GM12892 (cell line): ENCODE measurements around the gene DNAH10.
"Not testable (repeated sequence)": the region's sequence is repeated elsewhere in the genome, so short reads cannot be mapped to it uniquely, and the experiment has no call there.

ENCODE experiments used
- DNase-seq: peaks from one replicate; pipeline ENCODE4 v3.0.0; 2011; ENCODE audit not compliant: insufficient read length
- FAIRE-seq: peaks from 2 replicates; lab custom pipeline; 2011; peaks lifted over from hg19 to GRCh38; lab: Jason Lieb, UNC
- POLR2A ChIP-seq: IDR thresholded peaks from 2 replicates; pipeline ENCODE4 v1.6.1; 2011; ENCODE audit warnings: low read depth, low read length, control low read depth
- POLR2AphosphoS5 ChIP-seq: IDR thresholded peaks from 2 replicates; pipeline ENCODE4 v1.6.1; 2011; ENCODE audit warnings: low read depth, low read length, control low read depth
- TAF1 ChIP-seq: IDR thresholded peaks from 2 replicates; pipeline ENCODE4 v1.6.1; 2011; ENCODE audit warnings: low read depth, mild to moderate bottlenecking, control low read depth, low read length, borderline replicate concordance

The DNAH10 gene

GRCh38 chr12:123944696-123945095, 182.6 kb downstream of the DNAH10 start:
- DNase-seq: no peak
- no peak for FAIRE-seq
- no peak for TF ChIP-seq POLR2AphosphoS5
- no peak for TF ChIP-seq TAF1
- no peak for TF ChIP-seq POLR2A

DNA sequence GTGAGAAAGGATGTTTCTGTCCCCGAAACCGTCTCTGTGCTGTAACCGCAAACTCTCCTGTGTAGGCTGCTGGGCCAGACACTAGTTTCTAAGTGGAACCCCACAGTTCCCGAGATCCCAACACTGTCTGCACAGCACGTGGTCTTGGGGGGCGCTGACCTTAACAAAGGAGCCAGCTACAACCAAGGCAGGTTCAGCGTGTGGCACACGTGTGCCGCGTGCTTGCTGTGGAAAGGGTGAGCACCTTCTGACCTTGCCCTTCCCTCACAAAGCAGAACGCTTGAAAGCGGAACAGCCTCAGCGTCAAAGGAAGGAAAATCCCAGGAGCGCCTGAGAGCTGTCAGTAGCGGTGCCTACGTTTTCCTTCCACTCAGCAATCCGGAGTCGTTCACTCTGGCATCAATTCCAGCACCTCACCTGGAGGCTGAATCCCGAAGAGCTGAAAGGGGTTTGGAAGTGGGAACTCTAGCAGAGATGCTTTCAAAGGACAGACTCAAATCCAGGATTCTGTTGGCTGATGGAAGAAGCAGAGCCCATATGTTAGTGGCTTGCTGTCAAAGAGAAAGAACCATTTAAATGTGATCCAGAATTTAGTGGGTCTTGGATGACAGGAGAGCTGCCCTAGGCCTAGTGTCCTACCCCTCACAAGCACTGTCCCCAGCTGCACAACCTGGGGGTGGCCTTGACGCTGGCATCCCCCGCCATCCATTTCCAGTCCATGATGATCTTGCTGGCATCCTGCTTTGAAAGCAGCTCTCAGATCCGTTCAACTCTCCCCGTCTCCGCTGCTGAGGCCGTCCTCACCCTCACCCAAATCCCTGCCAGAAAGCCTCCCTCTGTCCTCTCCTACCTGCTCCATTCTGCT, 183.4 kb downstream of the DNAH10 start:
- FAIRE-seq (no peak), DNase-seq (no peak)
- TF ChIP-seq TAF1 (no peak), POLR2A (no peak), POLR2AphosphoS5 (no peak)

GRCh38 chr12:123946152-123946515, 184.0 kb downstream of the DNAH10 start:
- DNase-seq (no peak), FAIRE-seq (no peak)
- TF ChIP-seq POLR2AphosphoS5 (no peak), TAF1 (no peak), POLR2A (no peak)

DNA sequence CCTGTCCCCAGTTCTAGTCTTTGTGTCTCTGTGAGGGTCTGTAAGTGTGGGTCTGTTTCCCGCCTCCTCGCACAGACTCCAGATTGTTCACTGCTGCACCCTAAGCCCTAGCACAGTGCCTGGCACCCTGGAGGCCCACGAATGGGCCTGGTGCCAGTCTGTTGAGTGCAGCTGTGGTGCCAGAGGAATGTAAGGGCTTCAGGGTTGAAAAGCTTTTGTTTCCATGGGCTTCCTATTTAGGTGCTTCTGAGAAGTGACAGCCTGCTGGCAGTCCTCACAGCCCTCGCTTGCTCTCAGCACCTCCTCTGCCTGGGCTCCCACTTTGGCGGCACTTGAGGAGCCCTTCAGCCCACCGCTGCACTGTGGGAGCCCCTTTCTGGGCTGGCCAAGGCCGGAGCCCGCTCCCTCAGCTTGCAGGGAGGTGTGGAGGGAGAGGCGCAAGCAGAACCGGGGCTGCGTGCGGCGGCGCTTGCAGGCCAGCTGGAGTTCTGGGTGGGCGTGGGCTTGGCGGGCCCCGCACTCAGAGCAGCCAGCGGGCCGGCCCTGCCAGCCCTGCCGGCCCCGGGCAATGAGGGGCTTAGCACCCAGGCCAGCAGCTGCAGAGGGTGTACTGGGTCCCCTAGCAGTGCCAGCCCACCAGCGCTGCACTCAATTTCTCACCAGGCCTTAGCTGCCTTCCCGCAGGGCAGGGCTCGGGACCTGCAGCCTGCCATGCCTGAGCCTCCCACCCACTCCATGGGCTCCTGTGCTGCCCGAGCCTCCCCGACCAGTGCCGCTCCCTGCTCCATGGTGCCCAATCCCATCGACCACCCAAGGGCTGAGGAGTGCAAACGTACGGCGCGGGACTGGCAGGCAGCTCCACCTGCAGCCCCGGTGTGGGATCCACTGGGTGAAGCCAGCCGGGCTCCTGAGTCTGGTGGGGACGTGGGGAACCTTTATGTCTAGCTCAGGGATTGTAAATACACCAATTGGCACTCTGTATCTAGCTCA, 184.7 kb downstream of the DNAH10 start:
- DNase-seq, FAIRE-seq: not testable (repeated sequence)

DNA sequence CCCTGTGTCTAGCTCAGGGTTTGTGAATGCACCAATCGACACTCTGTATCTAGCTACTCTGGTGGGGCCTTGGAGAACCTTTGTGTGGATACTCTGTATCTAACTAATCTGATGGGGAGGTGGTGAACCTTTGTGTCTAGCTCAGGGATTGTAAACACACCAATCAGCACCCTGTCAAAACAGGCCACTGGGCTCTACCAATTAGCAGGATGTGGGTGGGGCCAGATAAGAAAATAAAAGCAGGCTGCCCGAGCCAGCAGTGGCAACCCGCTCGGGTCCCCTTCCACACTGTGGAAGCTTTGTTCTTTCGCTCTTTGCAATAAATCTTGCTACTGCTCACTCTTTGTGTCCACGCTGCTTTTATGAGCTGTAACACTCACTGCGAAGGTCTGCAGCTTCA, 185.4 kb downstream of the DNAH10 start:
- FAIRE-seq, DNase-seq: not testable (repeated sequence)

DNA sequence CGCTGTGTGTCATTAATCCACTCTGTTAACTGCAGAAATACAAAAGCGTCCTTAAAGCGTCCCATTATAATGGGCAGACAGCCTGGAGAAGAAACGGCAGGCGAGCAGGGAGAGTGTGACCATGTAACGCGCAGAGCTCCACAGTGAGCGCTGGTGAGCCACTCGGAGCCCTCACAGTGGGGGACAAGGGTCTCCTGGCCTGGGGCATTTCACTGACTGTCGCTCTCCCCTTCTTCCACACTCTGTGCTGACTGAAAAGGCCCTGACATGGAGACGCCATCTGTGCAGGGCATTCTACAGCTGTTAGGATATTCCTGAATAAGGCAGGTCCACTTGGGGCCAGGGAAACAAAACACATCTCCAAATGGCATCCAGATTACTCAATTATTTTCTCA, 186.3 kb downstream of the DNAH10 start:
- no peak for TF ChIP-seq POLR2AphosphoS5
- no peak for TF ChIP-seq POLR2A
- FAIRE-seq (no peak), DNase-seq (no peak)

GRCh38 chr12:123948796-123949769, 187.0 kb downstream of the DNAH10 start:
- TF ChIP-seq POLR2A (no peak), TAF1 (no peak), POLR2AphosphoS5 (no peak)
- DNase-seq (no peak), FAIRE-seq (no peak)

GRCh38 chr12:123949770-123950165, 187.7 kb downstream of the DNAH10 start:
- TF ChIP-seq TAF1 (no peak), POLR2AphosphoS5 (no peak), POLR2A (no peak)
- DNase-seq: no peak
- FAIRE-seq: no peak

DNA sequence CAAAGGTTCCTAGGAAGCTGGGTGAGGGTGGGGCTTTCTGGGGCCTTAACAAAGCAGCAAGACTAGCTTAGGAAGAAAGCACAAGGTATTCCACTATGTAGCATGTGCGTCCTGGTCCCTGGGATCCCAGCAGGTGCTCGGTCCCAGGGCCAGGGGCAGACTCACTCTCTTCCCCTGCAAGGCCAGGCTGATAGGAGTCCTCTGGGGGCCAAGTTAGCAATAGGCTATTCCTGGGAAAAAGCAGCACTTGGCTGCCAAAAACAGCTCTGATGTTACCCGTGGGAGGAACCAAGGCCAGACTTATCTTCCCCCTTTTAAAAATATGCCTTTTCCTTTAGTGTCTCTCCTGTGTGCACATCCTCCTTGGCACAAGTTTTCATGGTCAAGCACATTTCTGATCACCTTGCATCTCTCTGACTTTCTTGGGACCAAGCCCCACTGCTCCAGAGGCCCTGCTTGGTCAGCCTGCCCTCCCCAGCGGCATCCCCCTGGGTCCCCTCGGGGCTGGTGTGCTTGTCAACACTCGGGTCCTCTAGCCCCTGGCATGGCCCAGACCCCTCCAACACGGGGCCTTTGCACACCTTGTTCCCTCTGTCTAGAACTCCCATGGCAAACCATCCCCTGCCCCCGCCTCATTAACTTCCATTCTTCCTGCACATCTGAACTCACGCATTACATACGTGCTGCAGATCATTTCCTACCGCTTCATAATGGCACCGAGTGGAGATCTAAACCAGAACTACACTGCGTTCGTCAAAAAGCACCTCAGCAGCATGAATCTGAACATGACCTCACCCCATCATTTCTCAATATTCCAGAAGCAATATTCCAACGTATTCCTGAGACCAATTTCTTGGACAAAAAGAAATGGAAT, 188.6 kb downstream of the DNAH10 start:
- FAIRE-seq (no peak), DNase-seq (no peak)
- no peak for TF ChIP-seq TAF1
- TF ChIP-seq POLR2AphosphoS5: no peak
- no peak for TF ChIP-seq POLR2A

- DNase-seq (no peak), FAIRE-seq (no peak)
- TF ChIP-seq POLR2AphosphoS5 (no peak), TAF1 (no peak), POLR2A (no peak)
Measured at GRCh38 chr12:123951467-123951866, 189.4 kb downstream of the DNAH10 start.
